HG02970 (cell line): Measurements from ENCODE around the gene SLFN12L.
A peak's percentile ranks its signal among the peaks of the same experiment; 100 is the strongest.

ENCODE experiments used
- ATAC-seq: cut with Tn5 transposase; IDR thresholded peaks from one replicate; pipeline ENCODE4 v1.9.1; 2021; ENCODE audit warnings: mild to moderate bottlenecking, moderate library complexity, moderate number of reproducible peaks; ENCODE audit not compliant: unreplicated experiment, low FRiP score

The SLFN12L gene

GRCh38 chr17:35447499-35447898 is 90.0 kb downstream of the SLFN12L start:
- ATAC-seq = no peak

GRCh38 chr17:35438433-35438832 is 99.0 kb downstream of the SLFN12L start:
- ATAC-seq = no peak

- ATAC-seq = no peak
These were observed 104.2 kb downstream of the SLFN12L start for GRCh38 chr17:35433075-35433894.

GRCh38 chr17:35432176-35433074 is 105.1 kb downstream of the SLFN12L start, which contains the start of gene SLFN12:
Gene SLFN12 (minus strand): TSS chr17:35432500. CDS start chr17:35423028, 9,472 bp downstream.
- peak; percentile 44 for ATAC-seq

GRCh38 chr17:35429702-35430101 is 107.8 kb downstream of the SLFN12L start:
- no peak for ATAC-seq

- ATAC-seq = no peak
These were observed 109.2 kb downstream of the SLFN12L start for GRCh38 chr17:35428229-35428628.

GRCh38 chr17:35423761-35424160 is 113.7 kb downstream of the SLFN12L start:
- no peak for ATAC-seq
